OCI-LY7 (cell line): Measurements from ENCODE around the gene CCNB3. TPM values are rescaled to one million over a fixed set of nuclear protein-coding genes. Genes with fewer than 3 reads are reported as not detected.

ENCODE experiments used
- BruUV-seq: library from RNA; stranded (reverse); fragments of 400-500 nt; replicated peaks from 2 replicates; lab custom pipeline; 2021; lab: Mats Ljungman, UMichigan
- CTCF ChIA-PET: fragments of 300-600 bp; sonication (Branson Sonifier 250); formaldehyde crosslinking; loops from one replicate; lab custom pipeline; 2022; ENCODE audit warnings: antibody characterized with exemption; ENCODE audit not compliant: unreplicated experiment; lab: Charles Lee
- POLR2A ChIA-PET: fragments of 300-600 bp; sonication (Branson Sonifier 250); formaldehyde crosslinking; loops from one replicate; lab custom pipeline; 2022; ENCODE audit warnings: antibody characterized with exemption; lab: Charles Lee
- DNase-seq: peaks from one replicate; pipeline ENCODE4 v3.0.0-alpha.2; 2015; ENCODE audit warnings: low spot score
- H2AFZ ChIP-seq: fragments of 200-600 bp; sonication (generic), shearing (Covaris generic); 2 replicates; pipeline ENCODE4 v1.6.1; 2014; ENCODE audit warnings: mild to moderate bottlenecking, antibody characterized with exemption, low read length, moderate library complexity
- H3K27ac ChIP-seq: fragments of 200-600 bp; sonication (generic); 2 replicates; pipeline ENCODE4 v1.5.1; 2014; ENCODE audit warnings: mixed run types, low read depth, mild to moderate bottlenecking, moderate library complexity, low read length, inconsistent platforms; ENCODE audit not compliant: poor library complexity, severe bottlenecking
- H3K36me3 ChIP-seq: fragments of 200-600 bp; sonication (generic); 2 replicates; pipeline ENCODE4 v1.6.1; 2014; ENCODE audit warnings: mild to moderate bottlenecking, antibody characterized with exemption, low read length, moderate library complexity, mixed read lengths; ENCODE audit not compliant: insufficient read depth
- H3K4me1 ChIP-seq: fragments of 200-600 bp; sonication (generic); 2 replicates; pipeline ENCODE4 v1.5.1; 2014; ENCODE audit warnings: mild to moderate bottlenecking, low read length; ENCODE audit not compliant: insufficient read depth, poor library complexity, severe bottlenecking
- H3K4me2 ChIP-seq: fragments of 200-600 bp; sonication (generic); 2 replicates; pipeline ENCODE4 v1.6.1; 2014; ENCODE audit warnings: mild to moderate bottlenecking, low read length
- H3K4me3 ChIP-seq: fragments of 200-600 bp; sonication (generic); 2 replicates; pipeline ENCODE4 v1.5.1; 2014; ENCODE audit warnings: mild to moderate bottlenecking, low read depth, low read length; ENCODE audit not compliant: poor library complexity, severe bottlenecking
- H3K79me2 ChIP-seq: fragments of 200-600 bp; sonication (generic); 2 replicates; pipeline ENCODE4 v1.6.1; 2016; ENCODE audit warnings: low read depth, mild to moderate bottlenecking, low read length, moderate library complexity, mixed read lengths; ENCODE audit not compliant: insufficient read depth
- H3K9me2 ChIP-seq: fragments of 200-600 bp; sonication (generic); 2 replicates; pipeline ENCODE4 v1.6.1; 2016; ENCODE audit warnings: mild to moderate bottlenecking, low read length, mixed read lengths; ENCODE audit not compliant: insufficient read depth
- H3K9me3 ChIP-seq: fragments of 200-600 bp; sonication (generic); 2 replicates; pipeline ENCODE4 v1.6.1; 2014; ENCODE audit warnings: mild to moderate bottlenecking, mixed run types, low read length, mixed read lengths
- H4K20me1 ChIP-seq: fragments of 200-600 bp; sonication (generic); 2 replicates; pipeline ENCODE4 v1.6.1; 2014; ENCODE audit warnings: mild to moderate bottlenecking, antibody characterized with exemption, low read length, moderate library complexity, mixed read lengths; ENCODE audit not compliant: insufficient read depth
- EZH2phosphoT487 ChIP-seq: fragments of 200-600 bp; sonication (generic); IDR thresholded peaks from 2 replicates; pipeline ENCODE4 v1.6.1; 2018; ENCODE audit warnings: low read depth, borderline replicate concordance, mild to moderate bottlenecking, mixed run types, antibody characterized with exemption, low read length, moderate library complexity, mixed read lengths
- intact Hi-C: fragments of 100-400 bp; cut with micrococcal nuclease; formaldehyde crosslinking; loops from one replicate; pipeline ENCODE4 v1.10.0; 2022; ENCODE audit not compliant: unreplicated experiment
- total RNA-seq, 2 experiments: library from RNA; depleted of rRNA in 1 of 2; stranded (reverse); fragments of >200 nt in 1 of 2; shearing (Covaris generic) in 1 of 2; gene quantifications; 2 replicates each; pipeline ENCODE4 v1.2.3, GENCODE V29; 2014 to 2022
- TF ChIP-seq, protein P1 (sequence below): fragments of 200-600 bp; sonication (generic); conservative IDR thresholded peaks from 2 replicates; pipeline ENCODE4 v1.5.1; 2014; ENCODE audit warnings: mild to moderate bottlenecking, antibody characterized with exemption, low read length, moderate library complexity, mixed read lengths

CCNB3 gene
- total RNA-seq, 2 experiments from 2014 or later, result 2.0 to 2.7 TPM

DNA sequence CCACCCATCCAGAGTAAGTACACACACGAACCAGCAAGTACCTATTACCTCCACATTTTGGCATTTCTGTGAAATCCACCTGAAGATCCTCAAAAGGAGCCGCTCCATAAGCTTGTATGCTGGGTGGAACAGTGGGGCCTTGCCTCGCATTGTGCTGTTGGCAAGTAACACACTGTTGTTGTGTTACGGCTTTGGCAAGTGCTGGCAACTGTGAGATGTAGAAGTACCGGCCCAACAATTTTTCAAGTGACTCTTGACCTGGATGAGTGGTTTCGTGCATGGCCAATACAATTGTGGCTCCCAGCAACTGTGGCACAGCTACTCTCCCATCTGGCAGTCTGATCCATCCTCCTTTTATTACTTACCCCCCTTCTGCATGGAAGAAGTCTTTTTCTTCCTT, 128.7 kb downstream of the CCNB3 start:
- intact Hi-C loops, result no loop called here
- CTCF ChIA-PET, result no interaction called here

DNA sequence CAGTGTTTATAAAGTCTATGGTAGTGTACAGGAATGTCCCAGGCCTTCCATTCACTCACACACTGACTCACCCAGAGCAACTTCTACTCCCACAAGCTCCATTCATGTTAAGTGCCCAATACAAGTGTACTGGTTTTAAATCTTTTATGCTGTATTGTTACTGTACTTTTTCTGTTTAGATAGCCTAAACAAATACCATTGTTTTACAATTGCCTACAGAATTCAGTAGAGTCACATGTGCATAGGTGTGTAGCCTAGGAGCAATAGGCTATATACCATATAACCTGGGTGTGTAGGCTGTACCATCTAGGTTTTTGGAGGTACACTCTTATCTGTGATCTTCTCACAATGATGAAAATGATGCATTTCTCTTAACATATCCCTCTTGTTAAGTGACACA, 139.4 kb downstream of the CCNB3 start:
- no TSS peak for BruUV-seq
- H3K9me3 ChIP-seq, result no peaks in the 10 kb centered on the region
- ChIA-PET POLR2A (no interaction called here), CTCF (no interaction called here)
- H3K4me3 ChIP-seq, result no peak overlapping the region
- no peak overlapping the region for H3K4me2 ChIP-seq
- H4K20me1 ChIP-seq, result no peaks in the 10 kb centered on the region
- TF ChIP-seq, protein P1, sequence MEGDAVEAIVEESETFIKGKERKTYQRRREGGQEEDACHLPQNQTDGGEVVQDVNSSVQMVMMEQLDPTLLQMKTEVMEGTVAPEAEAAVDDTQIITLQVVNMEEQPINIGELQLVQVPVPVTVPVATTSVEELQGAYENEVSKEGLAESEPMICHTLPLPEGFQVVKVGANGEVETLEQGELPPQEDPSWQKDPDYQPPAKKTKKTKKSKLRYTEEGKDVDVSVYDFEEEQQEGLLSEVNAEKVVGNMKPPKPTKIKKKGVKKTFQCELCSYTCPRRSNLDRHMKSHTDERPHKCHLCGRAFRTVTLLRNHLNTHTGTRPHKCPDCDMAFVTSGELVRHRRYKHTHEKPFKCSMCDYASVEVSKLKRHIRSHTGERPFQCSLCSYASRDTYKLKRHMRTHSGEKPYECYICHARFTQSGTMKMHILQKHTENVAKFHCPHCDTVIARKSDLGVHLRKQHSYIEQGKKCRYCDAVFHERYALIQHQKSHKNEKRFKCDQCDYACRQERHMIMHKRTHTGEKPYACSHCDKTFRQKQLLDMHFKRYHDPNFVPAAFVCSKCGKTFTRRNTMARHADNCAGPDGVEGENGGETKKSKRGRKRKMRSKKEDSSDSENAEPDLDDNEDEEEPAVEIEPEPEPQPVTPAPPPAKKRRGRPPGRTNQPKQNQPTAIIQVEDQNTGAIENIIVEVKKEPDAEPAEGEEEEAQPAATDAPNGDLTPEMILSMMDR, result no peak
- no peak for TF ChIP-seq EZH2phosphoT487
- no peaks in the 10 kb centered on the region for H3K79me2 ChIP-seq
- H3K36me3 ChIP-seq, result no peaks in the 10 kb centered on the region
- DNase-seq, result no peak
- H3K27ac ChIP-seq, result no peak overlapping the region
- intact Hi-C loops, result no loop called here
- no peak overlapping the region for H2AFZ ChIP-seq
- no peaks in the 10 kb centered on the region for H3K9me2 ChIP-seq
- no peaks in the 10 kb centered on the region for H3K4me1 ChIP-seq

More for the DNA sequence above, 128.7 kb downstream of the CCNB3 start:
- no peak for DNase-seq
- Histone ChIP-seq H3K36me3 (no peaks in the 10 kb centered on the region), H3K9me3 (no peaks in the 10 kb centered on the region), H3K4me3 (no peak overlapping the region), H3K4me2 (no peak overlapping the region), H3K79me2 (no peaks in the 10 kb centered on the region), H3K4me1 (no peaks in the 10 kb centered on the region), H2AFZ (no peak overlapping the region), H4K20me1 (no peaks in the 10 kb centered on the region), H3K9me2 (no peaks in the 10 kb centered on the region), H3K27ac (no peak overlapping the region)
- POLR2A ChIA-PET, result no interaction called here
- TF ChIP-seq, protein P1, result no peak
- TF ChIP-seq EZH2phosphoT487, result no peak
- no TSS peak for BruUV-seq

DNA sequence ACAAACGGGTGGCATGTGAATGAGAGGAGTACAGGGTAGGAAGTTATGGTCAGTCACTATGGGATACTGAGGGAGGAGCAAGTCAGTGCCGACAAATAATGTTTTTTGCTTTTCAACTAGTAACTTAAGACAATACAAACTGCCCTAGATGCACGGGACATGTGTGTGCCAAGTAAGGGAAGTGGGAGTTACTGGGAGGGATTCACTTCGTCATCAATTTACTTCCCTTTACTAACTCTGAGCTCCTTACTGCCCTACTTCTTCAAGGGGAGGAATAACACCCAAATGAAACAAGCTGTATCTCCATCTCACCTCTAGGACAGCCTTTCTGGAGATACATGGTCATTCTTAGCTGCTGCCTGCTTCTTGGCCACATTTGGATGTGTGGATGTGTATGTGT, 168.4 kb downstream of the CCNB3 start:
- ChIA-PET CTCF (no interaction called here), POLR2A (no interaction called here)
- no TSS peak for BruUV-seq
- Histone ChIP-seq H3K27ac (no peak overlapping the region), H3K9me2 (no peaks in the 10 kb centered on the region), H3K79me2 (no peaks in the 10 kb centered on the region), H3K4me2 (no peak overlapping the region), H3K4me1 (no peaks in the 10 kb centered on the region), H4K20me1 (no peaks in the 10 kb centered on the region), H3K36me3 (no peaks in the 10 kb centered on the region), H2AFZ (no peak overlapping the region), H3K4me3 (no peak overlapping the region), H3K9me3 (no peaks in the 10 kb centered on the region)
- DNase-seq, result no peak
- TF ChIP-seq EZH2phosphoT487, result no peak
- TF ChIP-seq, protein P1, result no peak
- intact Hi-C loops, result no loop called here
